ENCODE measurements around the gene BMPR1B. TPM values are rescaled to one million over a fixed set of nuclear protein-coding genes. Genes with fewer than 3 reads are reported as not detected.
"Not testable (repeated sequence)": the region's sequence is repeated elsewhere in the genome, so short reads cannot be mapped to it uniquely, and the experiment has no call there.

The BMPR1B gene
- total RNA-seq, 6 experiments from 2014 or later, result 0.31 to 1.6 (median 0.62) TPM

- Histone ChIP-seq H3K36me3 (no peaks in the 10 kb centered on the region), H3K9me3 (no peaks in the 10 kb centered on the region), H3K27me3 (no peaks in the 10 kb centered on the region), H3K4me3 (no peak overlapping the region), H3K27ac (no peak overlapping the region), H3K4me1 (no peaks in the 10 kb centered on the region)
- 5% methylated on average over 3 of the region's 3 CpGs for WGBS (ENCODE audit: insufficient coverage, low coverage, low lambda C conversion rate, missing lambda C conversion rate)
- ATAC-seq (peak; percentile 85 to 96 (median 90)), DNase-seq (no peak)
- peak; percentile 68 to 78 (median 76) for TF ChIP-seq CTCF (IDR thresholded peaks at IDR 0.05)
- TF ChIP-seq POLR2A (IDR thresholded peaks at IDR 0.05), result no peak
- intact Hi-C loops (cut with DNase I), result no loop called here
Measured at GRCh38 chr4:95165926-95166524, 408.3 kb downstream of the BMPR1B start.

- ATAC-seq (no peak), DNase-seq (no peak)
- Histone ChIP-seq H3K36me3 (no peaks in the 10 kb centered on the region), H3K4me3 (no peak overlapping the region), H3K9me3 (no peaks in the 10 kb centered on the region), H3K27ac (no peak overlapping the region), H3K27me3 (no peaks in the 10 kb centered on the region), H3K4me1 (no peaks in the 10 kb centered on the region)
- intact Hi-C loops (cut with DNase I), result no loop called here
- 40% methylated on average over 7 of the region's 7 CpGs for WGBS (ENCODE audit: insufficient coverage, low coverage, low lambda C conversion rate, missing lambda C conversion rate)
- TF ChIP-seq POLR2A (IDR thresholded peaks at IDR 0.05) (no peak), CTCF (IDR thresholded peaks at IDR 0.05) (no peak)
Measured at GRCh38 chr4:95167805-95168204, 410.1 kb downstream of the BMPR1B start.

- TF ChIP-seq POLR2A (IDR thresholded peaks at IDR 0.05) (no peak), CTCF (IDR thresholded peaks at IDR 0.05) (no peak)
- DNase-seq (no peak), ATAC-seq (no peak)
- Histone ChIP-seq H3K4me1 (no peaks in the 10 kb centered on the region), H3K9me3 (no peaks in the 10 kb centered on the region), H3K27ac (no peak overlapping the region), H3K36me3 (no peaks in the 10 kb centered on the region), H3K27me3 (no peaks in the 10 kb centered on the region), H3K4me3 (no peak overlapping the region)
- intact Hi-C loops (cut with DNase I), result no loop called here
- 88% methylated on average over 4 of the region's 7 CpGs for WGBS (ENCODE audit: insufficient coverage, low coverage, low lambda C conversion rate, missing lambda C conversion rate)
Measured at GRCh38 chr4:95170176-95170575, 412.4 kb downstream of the BMPR1B start.

GRCh38 chr4:95171377-95171776 lies 413.6 kb downstream of the BMPR1B start:
- H3K27me3 ChIP-seq; H3K4me1 ChIP-seq; ATAC-seq; H3K9me3 ChIP-seq; H3K36me3 ChIP-seq; H3K27ac ChIP-seq; intact Hi-C loops (cut with DNase I); DNase-seq; H3K4me3 ChIP-seq: not testable (repeated sequence)
- 89% methylated on average over 1 of the region's 3 CpGs for WGBS (ENCODE audit: insufficient coverage, low coverage, low lambda C conversion rate, missing lambda C conversion rate)

- no peak overlapping the region for H3K4me3 ChIP-seq
- intact Hi-C loops (cut with DNase I), result no loop called here
- DNase-seq (no peak), ATAC-seq (no peak)
- H3K4me1 ChIP-seq, result no peaks in the 10 kb centered on the region
- no peaks in the 10 kb centered on the region for H3K36me3 ChIP-seq
- WGBS (ENCODE audit: insufficient coverage, low coverage, low lambda C conversion rate, missing lambda C conversion rate), result 40% methylated on average over 2 of the region's 2 CpGs
- no peaks in the 10 kb centered on the region for H3K27me3 ChIP-seq
- H3K9me3 ChIP-seq, result no peaks in the 10 kb centered on the region
- H3K27ac ChIP-seq, result no peak overlapping the region
- no peak for TF ChIP-seq CTCF (IDR thresholded peaks at IDR 0.05)
- TF ChIP-seq POLR2A (IDR thresholded peaks at IDR 0.05), result no peak
Measured at GRCh38 chr4:95178938-95179337, 421.2 kb downstream of the BMPR1B start.

All from right lobe of liver (tissue), 6 donors.